ENCODE measurements around the gene RALGAPA2. TPM values are rescaled to one million over a fixed set of nuclear protein-coding genes. Genes with fewer than 3 reads are reported as not detected.

RALGAPA2 gene
- total RNA-seq, 1 donor from 2014 or later: 18.0 TPM

GRCh38 chr20:20524756-20525155 is 187.7 kb downstream of the RALGAPA2 start:
- no peak overlapping the region for H3K27ac Mint-ChIP-seq
- H3K4me3 Mint-ChIP-seq: no peak overlapping the region
- intact Hi-C loops (cut with micrococcal nuclease): no loop called here
- H3K4me1 Mint-ChIP-seq (ENCODE audit: low read depth): peaks cover under 1% of the 10 kb centered on the region
- no peaks in the 10 kb centered on the region for H3K9me3 Mint-ChIP-seq
- peaks cover 12% of the 10 kb centered on the region for H3K36me3 Mint-ChIP-seq (ENCODE audit: low read depth)
- DNase-seq (ENCODE audit: low spot score): no peak
- no peaks in the 10 kb centered on the region for H3K27me3 Mint-ChIP-seq (ENCODE audit: insufficient read depth)

GRCh38 chr20:20521736-20522135 is 190.7 kb downstream of the RALGAPA2 start:
- Mint-ChIP-seq H3K27ac (no peak overlapping the region), H3K27me3 (ENCODE audit: insufficient read depth) (no peaks in the 10 kb centered on the region), H3K4me3 (no peak overlapping the region), H3K9me3 (no peaks in the 10 kb centered on the region), H3K4me1 (ENCODE audit: low read depth) (peaks cover 9% of the 10 kb centered on the region), H3K36me3 (ENCODE audit: low read depth) (peaks cover 20% of the 10 kb centered on the region)
- DNase-seq (ENCODE audit: low spot score): no peak
- intact Hi-C loops (cut with micrococcal nuclease): no loop called here

GRCh38 chr20:20520776-20521175 is 191.7 kb downstream of the RALGAPA2 start:
- Mint-ChIP-seq H3K36me3 (ENCODE audit: low read depth) (peaks cover 27% of the 10 kb centered on the region), H3K4me1 (ENCODE audit: low read depth) (peaks cover 9% of the 10 kb centered on the region), H3K9me3 (no peaks in the 10 kb centered on the region), H3K27ac (no peak overlapping the region), H3K27me3 (ENCODE audit: insufficient read depth) (no peaks in the 10 kb centered on the region), H3K4me3 (no peak overlapping the region)
- DNase-seq (ENCODE audit: low spot score): no peak
- intact Hi-C loops (cut with micrococcal nuclease): no loop called here

- H3K27me3 Mint-ChIP-seq (ENCODE audit: insufficient read depth): no peaks in the 10 kb centered on the region
- peaks cover 36% of the 10 kb centered on the region for H3K36me3 Mint-ChIP-seq (ENCODE audit: low read depth)
- peaks cover 9% of the 10 kb centered on the region for H3K4me1 Mint-ChIP-seq (ENCODE audit: low read depth)
- intact Hi-C loops (cut with micrococcal nuclease): no loop called here
- no peak overlapping the region for H3K4me3 Mint-ChIP-seq
- no peak for DNase-seq (ENCODE audit: low spot score)
- H3K9me3 Mint-ChIP-seq: no peaks in the 10 kb centered on the region
- no peak overlapping the region for H3K27ac Mint-ChIP-seq
Measured at GRCh38 chr20:20519269-20519668, 193.2 kb downstream of the RALGAPA2 start.

GRCh38 chr20:20518263-20518662 is 194.2 kb downstream of the RALGAPA2 start:
- no peaks in the 10 kb centered on the region for H3K9me3 Mint-ChIP-seq
- H3K4me1 Mint-ChIP-seq (ENCODE audit: low read depth): peaks cover 9% of the 10 kb centered on the region
- H3K27ac Mint-ChIP-seq: no peak overlapping the region
- peaks cover 43% of the 10 kb centered on the region for H3K36me3 Mint-ChIP-seq (ENCODE audit: low read depth)
- intact Hi-C loops (cut with micrococcal nuclease): no loop called here
- H3K27me3 Mint-ChIP-seq (ENCODE audit: insufficient read depth): no peaks in the 10 kb centered on the region
- no peak for DNase-seq (ENCODE audit: low spot score)
- no peak overlapping the region for H3K4me3 Mint-ChIP-seq

GRCh38 chr20:20517296-20517695 is 195.1 kb downstream of the RALGAPA2 start:
- intact Hi-C loops (cut with micrococcal nuclease): no loop called here
- H3K27ac Mint-ChIP-seq: no peak overlapping the region
- no peak for DNase-seq (ENCODE audit: low spot score)
- H3K4me1 Mint-ChIP-seq (ENCODE audit: low read depth): peaks cover 9% of the 10 kb centered on the region
- no peaks in the 10 kb centered on the region for H3K9me3 Mint-ChIP-seq
- H3K27me3 Mint-ChIP-seq (ENCODE audit: insufficient read depth): no peaks in the 10 kb centered on the region
- H3K4me3 Mint-ChIP-seq: no peak overlapping the region
- H3K36me3 Mint-ChIP-seq (ENCODE audit: low read depth): peaks cover 53% of the 10 kb centered on the region

GRCh38 chr20:20513720-20514119 is 198.7 kb downstream of the RALGAPA2 start:
- Mint-ChIP-seq H3K27me3 (ENCODE audit: insufficient read depth) (no peaks in the 10 kb centered on the region), H3K9me3 (no peaks in the 10 kb centered on the region), H3K36me3 (ENCODE audit: low read depth) (peaks cover 53% of the 10 kb centered on the region), H3K4me1 (ENCODE audit: low read depth) (no peaks in the 10 kb centered on the region), H3K4me3 (no peak overlapping the region), H3K27ac (no peak overlapping the region)
- intact Hi-C loops (cut with micrococcal nuclease): no loop called here
- DNase-seq (ENCODE audit: low spot score): no peak

GRCh38 chr20:20505554-20505953 is 206.9 kb downstream of the RALGAPA2 start:
- DNase-seq (ENCODE audit: low spot score): no peak
- Mint-ChIP-seq H3K27me3 (ENCODE audit: insufficient read depth) (no peaks in the 10 kb centered on the region), H3K4me1 (ENCODE audit: low read depth) (peaks cover 39% of the 10 kb centered on the region), H3K36me3 (ENCODE audit: low read depth) (peaks cover 45% of the 10 kb centered on the region), H3K9me3 (peaks cover 4% of the 10 kb centered on the region), H3K4me3 (peak overlapping the region; percentile 28), H3K27ac (no peak overlapping the region)
- intact Hi-C loops (cut with micrococcal nuclease): loop anchor here (1.0 kb wide), 2 partner anchors 8 to 14 kb away; no protein-coding TSS in a partner anchor

- intact Hi-C loops (cut with micrococcal nuclease): no loop called here
- H3K4me3 Mint-ChIP-seq: no peak overlapping the region
- peaks cover 4% of the 10 kb centered on the region for H3K9me3 Mint-ChIP-seq
- H3K27ac Mint-ChIP-seq: peak overlapping the region; percentile 52
- peaks cover 42% of the 10 kb centered on the region for H3K4me1 Mint-ChIP-seq (ENCODE audit: low read depth)
- H3K27me3 Mint-ChIP-seq (ENCODE audit: insufficient read depth): no peaks in the 10 kb centered on the region
- DNase-seq (ENCODE audit: low spot score): no peak
- peaks cover 43% of the 10 kb centered on the region for H3K36me3 Mint-ChIP-seq (ENCODE audit: low read depth)
Measured at GRCh38 chr20:20503777-20504530, 208.5 kb downstream of the RALGAPA2 start.

GRCh38 chr20:20501128-20501527 is 211.3 kb downstream of the RALGAPA2 start:
- no peaks in the 10 kb centered on the region for H3K27me3 Mint-ChIP-seq (ENCODE audit: insufficient read depth)
- H3K4me1 Mint-ChIP-seq (ENCODE audit: low read depth): peaks cover 66% of the 10 kb centered on the region
- no peak for DNase-seq (ENCODE audit: low spot score)
- H3K36me3 Mint-ChIP-seq (ENCODE audit: low read depth): peaks cover 45% of the 10 kb centered on the region
- H3K4me3 Mint-ChIP-seq: peak overlapping the region; percentile 16
- peaks cover 4% of the 10 kb centered on the region for H3K9me3 Mint-ChIP-seq
- H3K27ac Mint-ChIP-seq: peak overlapping the region; percentile 59
- intact Hi-C loops (cut with micrococcal nuclease): loop anchor here (1.0 kb wide), 1 partner anchor 10 kb away; no protein-coding TSS in a partner anchor

GRCh38 chr20:20500312-20500711 is 212.1 kb downstream of the RALGAPA2 start:
- H3K4me3 Mint-ChIP-seq: no peak overlapping the region
- no peak overlapping the region for H3K27ac Mint-ChIP-seq
- H3K36me3 Mint-ChIP-seq (ENCODE audit: low read depth): peaks cover 45% of the 10 kb centered on the region
- no peaks in the 10 kb centered on the region for H3K27me3 Mint-ChIP-seq (ENCODE audit: insufficient read depth)
- H3K4me1 Mint-ChIP-seq (ENCODE audit: low read depth): peaks cover 66% of the 10 kb centered on the region
- peaks cover 4% of the 10 kb centered on the region for H3K9me3 Mint-ChIP-seq
- intact Hi-C loops (cut with micrococcal nuclease): no loop called here
- DNase-seq (ENCODE audit: low spot score): no peak

GRCh38 chr20:20499439-20499838 is 213.0 kb downstream of the RALGAPA2 start:
- Mint-ChIP-seq H3K4me1 (ENCODE audit: low read depth) (peaks cover 63% of the 10 kb centered on the region), H3K9me3 (no peaks in the 10 kb centered on the region), H3K27ac (no peak overlapping the region), H3K4me3 (no peak overlapping the region), H3K36me3 (ENCODE audit: low read depth) (peaks cover 41% of the 10 kb centered on the region), H3K27me3 (ENCODE audit: insufficient read depth) (no peaks in the 10 kb centered on the region)
- no peak for DNase-seq (ENCODE audit: low spot score)
- intact Hi-C loops (cut with micrococcal nuclease): loop anchor here (10.0 kb wide), 2 partner anchors 445 to 485 kb away; partner anchors contain the start of genes CFAP61, CRNKL1 and NAA20

- Mint-ChIP-seq H3K27me3 (ENCODE audit: insufficient read depth) (no peaks in the 10 kb centered on the region), H3K9me3 (no peaks in the 10 kb centered on the region), H3K27ac (peak overlapping the region; percentile 14), H3K4me1 (ENCODE audit: low read depth) (peaks cover 56% of the 10 kb centered on the region), H3K36me3 (ENCODE audit: low read depth) (peaks cover 42% of the 10 kb centered on the region), H3K4me3 (no peak overlapping the region)
- no peak for DNase-seq (ENCODE audit: low spot score)
- intact Hi-C loops (cut with micrococcal nuclease): loop anchor here (10.0 kb wide), 2 partner anchors 443 to 483 kb away; partner anchors contain the start of genes CFAP61, CRNKL1 and NAA20
Measured at GRCh38 chr20:20498076-20498861, 214.2 kb downstream of the RALGAPA2 start.
